ENCODE results near the gene HBB.
"Not testable (repeated sequence)": the region's sequence is repeated elsewhere in the genome, so short reads cannot be mapped to it uniquely, and the experiment has no call there.

HBB gene

GRCh38 chr11:5250543-5251204 lies 23.8 kb upstream of the HBB start:
- Histone ChIP-seq H2BK120ac (ENCODE audit: low read depth, low read length) (no peak overlapping the region), H3K14ac (ENCODE audit: low read length) (no peak overlapping the region), H3K36me3 (replicated peaks in 1 of 2; ENCODE audit: control insufficient read depth in 2 of 2, insufficient read depth in 2 of 2, low read length in 2 of 2) (no peaks in the 10 kb centered on the region), H4K91ac (ENCODE audit: low read depth, low read length, poor library complexity) (no peak overlapping the region), H2AK5ac (ENCODE audit: low read depth, low read length) (no peak overlapping the region), H2BK15ac (ENCODE audit: low read length) (no peak overlapping the region), H3K4me1 (ENCODE audit: control insufficient read depth in 2 of 2, insufficient read depth in 1 of 2, low read depth in 1 of 2, low read length in 2 of 2) (no peaks in the 10 kb centered on the region), H3K79me1 (ENCODE audit: low read depth, low read length) (no peaks in the 10 kb centered on the region), H3K18ac (ENCODE audit: low read length) (no peak overlapping the region), H3K4me3 (ENCODE audit: low read length in 2 of 2) (no peak overlapping the region), H3K27me3 (ENCODE audit: control insufficient read depth in 3 of 3, insufficient read depth in 3 of 3, low read depth in 1 of 3, low read length in 3 of 3) (no peaks in the 10 kb centered on the region), H3K23ac (ENCODE audit: low read depth, low read length, poor library complexity) (no peak overlapping the region), H3K9me3 (replicated peaks in 1 of 2; ENCODE audit: control insufficient read depth in 2 of 2, insufficient read depth in 1 of 2, low read depth in 1 of 2, low read length in 2 of 2) (no peaks in the 10 kb centered on the region), H3K27ac (replicated peaks; ENCODE audit: low read length) (no peak overlapping the region), H4K8ac (ENCODE audit: low read depth, low read length) (no peak overlapping the region), H2BK12ac (ENCODE audit: low read length) (no peak overlapping the region), H3K4ac (ENCODE audit: low read length) (no peak overlapping the region), H3K9ac (ENCODE audit: low read depth, low read length, poor library complexity) (no peak overlapping the region), H3K4me2 (ENCODE audit: insufficient read depth, low read length, poor library complexity, severe bottlenecking) (no peak overlapping the region), H2BK5ac (ENCODE audit: low read length) (no peak overlapping the region), H2AFZ (ENCODE audit: low read length) (no peak overlapping the region)
- no CpG with 5 or more reads among the region's 4 CpGs for WGBS, 2 donors (ENCODE audit: extremely low coverage in 2 of 2, insufficient read length in 2 of 2, insufficient replicate concordance in 1 of 2)
- no peak for DNase-seq (ENCODE audit: low spot score)

GRCh38 chr11:5249807-5250396 lies 23.0 kb upstream of the HBB start, which contains the start of gene HBG1:
HBG1 (minus strand) TSS chr11:5249857; CDS start chr11:5249804, 53 bp downstream.
- H2AFZ ChIP-seq (ENCODE audit: low read length); H3K27me3 ChIP-seq (ENCODE audit: control insufficient read depth in 3 of 3, insufficient read depth in 3 of 3, low read depth in 1 of 3, low read length in 3 of 3); H3K4ac ChIP-seq (ENCODE audit: low read length); H3K23ac ChIP-seq (ENCODE audit: low read depth, low read length, poor library complexity); H3K4me1 ChIP-seq (ENCODE audit: control insufficient read depth in 2 of 2, insufficient read depth in 1 of 2, low read depth in 1 of 2, low read length in 2 of 2); H4K8ac ChIP-seq (ENCODE audit: low read depth, low read length); H3K18ac ChIP-seq (ENCODE audit: low read length); H2BK15ac ChIP-seq (ENCODE audit: low read length); H3K14ac ChIP-seq (ENCODE audit: low read length); H2BK5ac ChIP-seq (ENCODE audit: low read length); H2BK12ac ChIP-seq (ENCODE audit: low read length); DNase-seq (ENCODE audit: low spot score); H3K9me3 ChIP-seq (replicated peaks in 1 of 2; ENCODE audit: control insufficient read depth in 2 of 2, insufficient read depth in 1 of 2, low read depth in 1 of 2, low read length in 2 of 2); H2BK120ac ChIP-seq (ENCODE audit: low read depth, low read length); H3K79me1 ChIP-seq (ENCODE audit: low read depth, low read length); H4K91ac ChIP-seq (ENCODE audit: low read depth, low read length, poor library complexity); H2AK5ac ChIP-seq (ENCODE audit: low read depth, low read length); H3K4me3 ChIP-seq (ENCODE audit: low read length in 2 of 2); H3K9ac ChIP-seq (ENCODE audit: low read depth, low read length, poor library complexity); H3K27ac ChIP-seq (replicated peaks; ENCODE audit: low read length); H3K36me3 ChIP-seq (replicated peaks in 1 of 2; ENCODE audit: control insufficient read depth in 2 of 2, insufficient read depth in 2 of 2, low read length in 2 of 2); H3K4me2 ChIP-seq (ENCODE audit: insufficient read depth, low read length, poor library complexity, severe bottlenecking): not testable (repeated sequence)
- WGBS, 2 donors (ENCODE audit: extremely low coverage in 2 of 2, insufficient read length in 2 of 2, insufficient replicate concordance in 1 of 2) = no CpG with 5 or more reads among the region's 9 CpGs

DNA sequence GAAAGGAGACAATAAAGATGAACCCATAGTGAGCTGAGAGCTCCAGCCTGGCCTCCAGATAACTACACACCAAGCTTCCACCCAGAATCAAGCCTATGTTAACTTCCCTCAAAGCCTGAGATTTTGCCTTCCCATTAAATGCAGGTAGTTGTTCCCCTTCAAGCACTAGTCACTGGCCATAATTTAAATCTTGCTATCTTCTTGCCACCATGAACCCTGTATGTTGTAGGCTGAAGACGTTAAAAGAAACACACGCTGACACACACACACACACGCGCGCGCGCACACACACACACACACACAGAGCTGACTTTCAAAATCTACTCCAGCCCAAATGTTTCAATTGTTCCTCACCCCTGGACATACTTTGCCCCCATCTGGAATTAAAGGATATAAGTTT lies 21.6 kb upstream of the HBB start:
- no CpG with 5 or more reads among the region's 7 CpGs for WGBS, 2 donors (ENCODE audit: extremely low coverage in 2 of 2, insufficient read length in 2 of 2, insufficient replicate concordance in 1 of 2)
- H3K36me3 ChIP-seq (replicated peaks in 1 of 2; ENCODE audit: control insufficient read depth in 2 of 2, insufficient read depth in 2 of 2, low read length in 2 of 2); H3K27ac ChIP-seq (replicated peaks; ENCODE audit: low read length); H4K91ac ChIP-seq (ENCODE audit: low read depth, low read length, poor library complexity); H3K79me1 ChIP-seq (ENCODE audit: low read depth, low read length); H2BK15ac ChIP-seq (ENCODE audit: low read length); H3K14ac ChIP-seq (ENCODE audit: low read length); H3K27me3 ChIP-seq (ENCODE audit: control insufficient read depth in 3 of 3, insufficient read depth in 3 of 3, low read depth in 1 of 3, low read length in 3 of 3); H2BK12ac ChIP-seq (ENCODE audit: low read length); H2BK5ac ChIP-seq (ENCODE audit: low read length); H3K4me3 ChIP-seq (ENCODE audit: low read length in 2 of 2); H2BK120ac ChIP-seq (ENCODE audit: low read depth, low read length); H3K4me2 ChIP-seq (ENCODE audit: insufficient read depth, low read length, poor library complexity, severe bottlenecking); H3K18ac ChIP-seq (ENCODE audit: low read length); H3K9ac ChIP-seq (ENCODE audit: low read depth, low read length, poor library complexity); H2AFZ ChIP-seq (ENCODE audit: low read length); H3K4me1 ChIP-seq (ENCODE audit: control insufficient read depth in 2 of 2, insufficient read depth in 1 of 2, low read depth in 1 of 2, low read length in 2 of 2); H4K8ac ChIP-seq (ENCODE audit: low read depth, low read length); H3K4ac ChIP-seq (ENCODE audit: low read length); H3K9me3 ChIP-seq (replicated peaks in 1 of 2; ENCODE audit: control insufficient read depth in 2 of 2, insufficient read depth in 1 of 2, low read depth in 1 of 2, low read length in 2 of 2); DNase-seq (ENCODE audit: low spot score); H3K23ac ChIP-seq (ENCODE audit: low read depth, low read length, poor library complexity); H2AK5ac ChIP-seq (ENCODE audit: low read depth, low read length): not testable (repeated sequence)

- Histone ChIP-seq H3K9me3 (replicated peaks in 1 of 2; ENCODE audit: control insufficient read depth in 2 of 2, insufficient read depth in 1 of 2, low read depth in 1 of 2, low read length in 2 of 2) (no peaks in the 10 kb centered on the region), H3K27me3 (ENCODE audit: control insufficient read depth in 3 of 3, insufficient read depth in 3 of 3, low read depth in 1 of 3, low read length in 3 of 3) (no peaks in the 10 kb centered on the region), H2BK15ac (ENCODE audit: low read length) (no peak overlapping the region), H3K4me3 (ENCODE audit: low read length in 2 of 2) (no peak overlapping the region), H4K91ac (ENCODE audit: low read depth, low read length, poor library complexity) (no peak overlapping the region), H3K4ac (ENCODE audit: low read length) (no peak overlapping the region), H3K23ac (ENCODE audit: low read depth, low read length, poor library complexity) (no peak overlapping the region), H2BK120ac (ENCODE audit: low read depth, low read length) (no peak overlapping the region), H2AK5ac (ENCODE audit: low read depth, low read length) (no peak overlapping the region), H3K4me1 (ENCODE audit: control insufficient read depth in 2 of 2, insufficient read depth in 1 of 2, low read depth in 1 of 2, low read length in 2 of 2) (no peaks in the 10 kb centered on the region), H2BK5ac (ENCODE audit: low read length) (no peak overlapping the region), H3K9ac (ENCODE audit: low read depth, low read length, poor library complexity) (no peak overlapping the region), H3K14ac (ENCODE audit: low read length) (no peak overlapping the region), H3K27ac (replicated peaks; ENCODE audit: low read length) (no peak overlapping the region), H3K79me1 (ENCODE audit: low read depth, low read length) (no peaks in the 10 kb centered on the region), H3K18ac (ENCODE audit: low read length) (no peak overlapping the region), H4K8ac (ENCODE audit: low read depth, low read length) (no peak overlapping the region), H3K4me2 (ENCODE audit: insufficient read depth, low read length, poor library complexity, severe bottlenecking) (no peak overlapping the region), H2AFZ (ENCODE audit: low read length) (no peak overlapping the region), H3K36me3 (replicated peaks in 1 of 2; ENCODE audit: control insufficient read depth in 2 of 2, insufficient read depth in 2 of 2, low read length in 2 of 2) (no peaks in the 10 kb centered on the region), H2BK12ac (ENCODE audit: low read length) (no peak overlapping the region)
- DNase-seq (ENCODE audit: low spot score) = no peak
- no CpG with 5 or more reads among the region's 3 CpGs for WGBS, 2 donors (ENCODE audit: extremely low coverage in 2 of 2, insufficient read length in 2 of 2, insufficient replicate concordance in 1 of 2)
Measured at GRCh38 chr11:5247472-5248192, 20.8 kb upstream of the HBB start.

Data from neuronal stem cell (in vitro differentiated cells).